Fibroblast of skin of right biceps (primary cell): ENCODE results near the gene BCAP31.
"Not testable (repeated sequence)": the region's sequence is repeated elsewhere in the genome, so short reads cannot be mapped to it uniquely, and the experiment has no call there.

Experiments used
- DNase-seq: peaks from one replicate; pipeline ENCODE4 v3.0.0-alpha.2; 2013

BCAP31 gene

GRCh38 chrX:153707406-153707805 is 16.8 kb downstream of the BCAP31 start:
- no peak for DNase-seq

GRCh38 chrX:153706799-153707198 is 17.4 kb downstream of the BCAP31 start:
- no peak for DNase-seq

- DNase-seq, result not testable (repeated sequence)
Measured at GRCh38 chrX:153705403-153706060, 18.7 kb downstream of the BCAP31 start.

- not testable (repeated sequence) for DNase-seq
Measured at GRCh38 chrX:153704631-153705402, 19.4 kb downstream of the BCAP31 start.

GRCh38 chrX:153704021-153704526 is 20.1 kb downstream of the BCAP31 start:
- DNase-seq, result no peak

- peak; percentile 44 for DNase-seq
Measured at GRCh38 chrX:153703036-153703370, 21.2 kb downstream of the BCAP31 start.

- no peak for DNase-seq
Measured at GRCh38 chrX:153702336-153703035, 21.7 kb downstream of the BCAP31 start.

- no peak for DNase-seq
Measured at GRCh38 chrX:153701706-153702105, 22.5 kb downstream of the BCAP31 start.

GRCh38 chrX:153700967-153701366 is 23.2 kb downstream of the BCAP31 start:
- no peak for DNase-seq

GRCh38 chrX:153700376-153700945 is 23.7 kb downstream of the BCAP31 start:
- no peak for DNase-seq

- not testable (repeated sequence) for DNase-seq
Measured at GRCh38 chrX:153699784-153700371, 24.3 kb downstream of the BCAP31 start.

- DNase-seq, result not testable (repeated sequence)
Measured at GRCh38 chrX:153699210-153699783, 24.9 kb downstream of the BCAP31 start.

- DNase-seq, result no peak
Measured at GRCh38 chrX:153697924-153698865, 26.0 kb downstream of the BCAP31 start.

GRCh38 chrX:153696986-153697722 is 27.0 kb downstream of the BCAP31 start:
- DNase-seq, result not testable (repeated sequence)

GRCh38 chrX:153696538-153696937 is 27.6 kb downstream of the BCAP31 start:
- DNase-seq, result not testable (repeated sequence)

GRCh38 chrX:153696100-153696499 is 28.1 kb downstream of the BCAP31 start:
- no peak for DNase-seq

- DNase-seq, result no peak
Measured at GRCh38 chrX:153694687-153695270, 29.4 kb downstream of the BCAP31 start.

- not testable (repeated sequence) for DNase-seq
Measured at GRCh38 chrX:153694256-153694655, 29.9 kb downstream of the BCAP31 start.

- DNase-seq, result no peak
Measured at GRCh38 chrX:153693216-153694086, 30.7 kb downstream of the BCAP31 start.
